Measurements from ENCODE around the gene TRMT1. TPM values are rescaled to one million over a fixed set of nuclear protein-coding genes. Genes with fewer than 3 reads are reported as not detected.

The TRMT1 gene
- total RNA-seq, 1 experiment from 2014 or later, result 109 TPM

DNA sequence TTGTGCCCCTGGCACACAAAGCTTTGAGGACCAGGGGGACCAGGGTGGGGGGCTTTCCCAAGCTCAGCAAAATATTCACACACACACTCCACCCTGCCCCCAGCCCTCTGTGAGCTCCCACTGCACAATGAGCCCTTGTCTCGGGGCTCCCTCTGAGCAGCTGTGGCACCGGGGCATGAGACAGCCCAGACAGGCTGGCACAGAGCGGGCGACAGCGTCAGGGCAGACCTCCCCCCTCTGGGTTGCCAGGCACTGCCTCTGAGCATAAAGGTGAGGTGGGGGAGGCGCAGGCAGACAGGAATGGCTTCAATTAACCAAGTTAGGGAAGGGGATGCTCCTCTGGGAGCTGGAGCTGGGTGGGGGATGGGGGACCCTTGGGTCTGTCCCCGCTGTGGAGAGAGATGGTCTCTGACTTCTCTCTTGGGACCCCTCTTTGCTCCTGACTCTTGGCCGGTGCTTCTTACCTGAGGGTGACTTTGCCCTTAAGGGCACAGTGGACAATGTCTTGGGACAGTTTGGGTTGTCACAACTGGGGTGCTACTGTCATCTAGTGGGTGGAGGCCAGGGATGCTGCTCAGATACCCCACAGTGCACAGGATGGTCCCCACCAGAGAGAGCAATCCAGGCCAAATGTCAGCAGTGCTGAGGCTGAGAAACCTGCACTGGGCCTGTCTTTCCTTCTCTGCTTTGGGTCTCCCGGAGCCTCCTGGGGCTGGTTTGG, 44.2 kb downstream of the TRMT1 start:
- BruUV-seq (replicated peaks), result no TSS peak
- ChIA-PET CTCF (no interaction called here), POLR2A (ENCODE audit: low non-redundant PET) (no interaction called here)
- Histone ChIP-seq H3K27me3 (replicated peaks; ENCODE audit: insufficient read depth, low read depth, low read length, poor library complexity) (no peaks in the 10 kb centered on the region), H3K4me1 (ENCODE audit: insufficient read depth, low read length, poor library complexity, severe bottlenecking) (peaks cover 6% of the 10 kb centered on the region), H3K36me3 (ENCODE audit: insufficient read depth, low read length, poor library complexity, severe bottlenecking) (peaks cover 11% of the 10 kb centered on the region), H3K9me3 (ENCODE audit: low read depth, low read length, poor library complexity, severe bottlenecking) (no peaks in the 10 kb centered on the region), H3K27ac (ENCODE audit: low read depth, low read length, poor library complexity, severe bottlenecking) (no peak overlapping the region), H3K4me3 (ENCODE audit: low read depth, low read length, poor library complexity, severe bottlenecking) (no peak overlapping the region)
- no peak for DNase-seq (ENCODE audit: low spot score)
- intact Hi-C loops (cut with micrococcal nuclease; ENCODE audit: unreplicated experiment), result no loop called here
- TF ChIP-seq, protein P1, sequence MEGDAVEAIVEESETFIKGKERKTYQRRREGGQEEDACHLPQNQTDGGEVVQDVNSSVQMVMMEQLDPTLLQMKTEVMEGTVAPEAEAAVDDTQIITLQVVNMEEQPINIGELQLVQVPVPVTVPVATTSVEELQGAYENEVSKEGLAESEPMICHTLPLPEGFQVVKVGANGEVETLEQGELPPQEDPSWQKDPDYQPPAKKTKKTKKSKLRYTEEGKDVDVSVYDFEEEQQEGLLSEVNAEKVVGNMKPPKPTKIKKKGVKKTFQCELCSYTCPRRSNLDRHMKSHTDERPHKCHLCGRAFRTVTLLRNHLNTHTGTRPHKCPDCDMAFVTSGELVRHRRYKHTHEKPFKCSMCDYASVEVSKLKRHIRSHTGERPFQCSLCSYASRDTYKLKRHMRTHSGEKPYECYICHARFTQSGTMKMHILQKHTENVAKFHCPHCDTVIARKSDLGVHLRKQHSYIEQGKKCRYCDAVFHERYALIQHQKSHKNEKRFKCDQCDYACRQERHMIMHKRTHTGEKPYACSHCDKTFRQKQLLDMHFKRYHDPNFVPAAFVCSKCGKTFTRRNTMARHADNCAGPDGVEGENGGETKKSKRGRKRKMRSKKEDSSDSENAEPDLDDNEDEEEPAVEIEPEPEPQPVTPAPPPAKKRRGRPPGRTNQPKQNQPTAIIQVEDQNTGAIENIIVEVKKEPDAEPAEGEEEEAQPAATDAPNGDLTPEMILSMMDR (conservative IDR thresholded peaks at IDR 0.05; ENCODE audit: low read depth, low read length), result no peak
- TF ChIP-seq EZH2 (IDR thresholded peaks at IDR 0.05; ENCODE audit: borderline replicate concordance, low read depth, low read length, poor library complexity, severe bottlenecking), result no peak

DNA sequence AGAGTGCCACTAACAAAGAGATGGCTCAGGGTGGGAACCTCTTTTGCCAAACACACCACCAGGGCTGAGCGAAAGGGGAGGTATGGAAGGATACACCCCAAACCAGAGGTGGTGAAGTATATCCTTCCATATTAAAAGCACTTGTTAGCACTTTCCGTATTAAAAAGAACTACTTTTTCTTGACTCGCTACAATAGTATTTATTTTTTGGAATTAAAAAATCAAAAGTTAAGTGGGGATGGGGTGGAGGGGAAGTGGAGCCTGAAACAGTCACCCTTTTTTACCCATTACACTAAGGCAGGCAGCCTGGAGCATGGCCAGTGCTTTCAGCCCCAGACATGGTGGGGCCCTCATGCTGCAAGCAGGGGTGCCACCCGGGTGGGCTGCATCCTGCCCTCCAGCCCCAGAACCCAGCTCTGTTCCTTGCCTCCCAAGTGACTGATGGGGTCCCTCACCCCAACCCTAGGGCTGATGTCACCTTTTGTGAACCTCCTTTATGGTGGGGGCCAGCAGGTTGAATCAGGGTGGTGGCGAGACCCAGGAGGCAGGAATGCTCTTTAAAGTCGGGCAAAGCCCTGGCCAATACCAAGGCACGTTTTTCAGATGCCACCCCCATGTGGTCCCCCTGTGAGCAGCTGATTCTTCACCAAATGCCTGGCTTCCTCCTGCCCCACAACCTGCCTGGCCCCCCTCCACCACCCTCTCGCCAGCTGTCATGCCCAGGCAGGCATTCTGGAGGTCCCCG, 44.9 kb downstream of the TRMT1 start:
- DNase-seq (ENCODE audit: low spot score), result no peak
- Histone ChIP-seq H3K36me3 (ENCODE audit: insufficient read depth, low read length, poor library complexity, severe bottlenecking) (peaks cover 11% of the 10 kb centered on the region), H3K9me3 (ENCODE audit: low read depth, low read length, poor library complexity, severe bottlenecking) (no peaks in the 10 kb centered on the region), H3K27ac (ENCODE audit: low read depth, low read length, poor library complexity, severe bottlenecking) (no peak overlapping the region), H3K4me1 (ENCODE audit: insufficient read depth, low read length, poor library complexity, severe bottlenecking) (no peaks in the 10 kb centered on the region), H3K27me3 (replicated peaks; ENCODE audit: insufficient read depth, low read depth, low read length, poor library complexity) (no peaks in the 10 kb centered on the region), H3K4me3 (ENCODE audit: low read depth, low read length, poor library complexity, severe bottlenecking) (no peak overlapping the region)
- BruUV-seq (replicated peaks), result no TSS peak
- CTCF ChIA-PET, result interaction anchor here (0.6 kb wide), 1 partner anchor 108 kb away, joined by 3 read pairs; no protein-coding TSS in a partner anchor
- no peak for TF ChIP-seq EZH2 (IDR thresholded peaks at IDR 0.05; ENCODE audit: borderline replicate concordance, low read depth, low read length, poor library complexity, severe bottlenecking)
- TF ChIP-seq, protein P1 (conservative IDR thresholded peaks at IDR 0.05; ENCODE audit: low read depth, low read length), result no peak
- POLR2A ChIA-PET (ENCODE audit: low non-redundant PET), result interaction anchor here (0.6 kb wide), 1 partner anchor 20 kb away, joined by 5 read pairs; no protein-coding TSS in a partner anchor
- intact Hi-C loops (cut with micrococcal nuclease; ENCODE audit: unreplicated experiment), result no loop called here

DNA sequence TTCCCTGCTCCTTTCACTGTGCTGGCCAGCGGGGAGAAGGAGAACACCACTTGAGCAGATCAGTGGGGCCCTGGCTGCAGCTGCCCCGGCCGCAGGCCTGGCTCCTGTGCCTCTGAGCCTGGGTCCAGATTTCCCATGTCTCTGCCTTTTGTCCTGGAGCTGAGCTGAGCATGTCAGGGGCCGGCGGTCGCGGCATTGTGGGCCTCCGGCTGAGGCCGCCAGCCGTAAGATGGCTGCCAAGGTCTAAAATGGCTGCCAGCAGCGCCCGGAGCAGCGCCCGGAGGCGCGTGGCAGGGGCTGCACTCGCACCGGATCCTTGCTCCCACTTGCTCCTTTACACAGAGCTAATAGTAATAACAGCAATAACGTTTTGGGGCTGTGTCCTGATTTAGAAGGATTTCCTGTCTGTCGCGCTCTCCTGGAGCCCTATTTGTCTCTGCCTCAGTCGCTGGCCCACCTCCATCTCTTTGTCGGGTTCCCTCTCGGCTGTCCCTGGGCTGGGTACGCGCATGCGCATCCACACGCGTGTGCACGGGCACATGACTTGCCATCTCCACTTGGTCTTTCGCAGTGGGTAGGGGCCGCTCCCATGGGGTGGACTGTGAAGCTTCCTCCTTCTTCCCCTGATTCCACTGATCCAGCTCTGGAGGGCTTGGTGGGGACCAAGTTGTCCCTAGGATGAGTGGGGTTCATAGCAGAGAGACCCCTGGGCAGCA, 46.0 kb downstream of the TRMT1 start:
- CTCF ChIA-PET, result no interaction called here
- DNase-seq (ENCODE audit: low spot score), result no peak
- H3K27me3 ChIP-seq (replicated peaks; ENCODE audit: insufficient read depth, low read depth, low read length, poor library complexity), result no peaks in the 10 kb centered on the region

More for the DNA sequence above, 46.0 kb downstream of the TRMT1 start:
- Histone ChIP-seq H3K27ac (ENCODE audit: low read depth, low read length, poor library complexity, severe bottlenecking) (peak overlapping the region; percentile 21), H3K36me3 (ENCODE audit: insufficient read depth, low read length, poor library complexity, severe bottlenecking) (peaks cover 11% of the 10 kb centered on the region), H3K9me3 (ENCODE audit: low read depth, low read length, poor library complexity, severe bottlenecking) (no peaks in the 10 kb centered on the region), H3K4me1 (ENCODE audit: insufficient read depth, low read length, poor library complexity, severe bottlenecking) (no peaks in the 10 kb centered on the region), H3K4me3 (ENCODE audit: low read depth, low read length, poor library complexity, severe bottlenecking) (no peak overlapping the region)
- intact Hi-C loops (cut with micrococcal nuclease; ENCODE audit: unreplicated experiment), result no loop called here
- BruUV-seq (replicated peaks), result no TSS peak
- TF ChIP-seq, protein P1 (conservative IDR thresholded peaks at IDR 0.05; ENCODE audit: low read depth, low read length), result no peak
- TF ChIP-seq EZH2 (IDR thresholded peaks at IDR 0.05; ENCODE audit: borderline replicate concordance, low read depth, low read length, poor library complexity, severe bottlenecking), result no peak
- POLR2A ChIA-PET (ENCODE audit: low non-redundant PET), result interaction anchor here (0.6 kb wide), 1 partner anchor 21 kb away, joined by 5 read pairs; no protein-coding TSS in a partner anchor
